NCI-H2107 treated with DMSO at 0.1 percent for 48 hours (cell line): ENCODE data around the gene NTPCR.
A peak's percentile ranks its signal among the peaks of the same experiment; 100 is the strongest.
"Not testable (repeated sequence)": the region's sequence is repeated elsewhere in the genome, so short reads cannot be mapped to it uniquely, and the experiment has no call there.

ENCODE experiments used
- DNase-seq: peaks from one replicate; lab custom pipeline; 2025; ENCODE audit not compliant: unreplicated experiment; lab: John Stamatoyannopoulos, UW

Gene NTPCR

GRCh38 chr1:232925421-232926220 lies 24.8 kb upstream of the NTPCR start:
- DNase-seq, result no peak

GRCh38 chr1:232927166-232927565 lies 23.2 kb upstream of the NTPCR start:
- not testable (repeated sequence) for DNase-seq

- DNase-seq, result no peak
Observed at GRCh38 chr1:232927830-232928505, 22.4 kb upstream of the NTPCR start.

- no peak for DNase-seq
Observed at GRCh38 chr1:232932486-232933425, 17.7 kb upstream of the NTPCR start.

- no peak for DNase-seq
Observed at GRCh38 chr1:232936941-232937340, 13.5 kb upstream of the NTPCR start.

GRCh38 chr1:232937741-232938375 lies 12.6 kb upstream of the NTPCR start:
- DNase-seq, result no peak

GRCh38 chr1:232938926-232939325 lies 11.5 kb upstream of the NTPCR start:
- DNase-seq, result no peak

- DNase-seq, result no peak
Observed at GRCh38 chr1:232939748-232940147, 10.7 kb upstream of the NTPCR start.

GRCh38 chr1:232940262-232940661 lies 10.1 kb upstream of the NTPCR start:
- no peak for DNase-seq

- DNase-seq, result no peak
Observed at GRCh38 chr1:232942413-232943294, 7.8 kb upstream of the NTPCR start.

GRCh38 chr1:232943679-232944252 lies 6.6 kb upstream of the NTPCR start:
- no peak for DNase-seq

GRCh38 chr1:232944347-232944746 lies 6.1 kb upstream of the NTPCR start:
- DNase-seq, result no peak

- no peak for DNase-seq
Observed at GRCh38 chr1:232949636-232950196, 695 bp upstream of the NTPCR start.

GRCh38 chr1:232951180-232951579 lies 769 bp downstream of the NTPCR start:
- peak; percentile 51 for DNase-seq

GRCh38 chr1:232951605-232952004 lies 1.2 kb downstream of the NTPCR start:
- no peak for DNase-seq

- DNase-seq, result peak; percentile 17
Observed at GRCh38 chr1:232952514-232953499, 2.4 kb downstream of the NTPCR start.

GRCh38 chr1:232954594-232955365 lies 4.4 kb downstream of the NTPCR start:
- DNase-seq, result no peak
